Anterior cingulate cortex (tissue), 58 donors: ENCODE data around the gene SYNGR3.

Source experiments
- DNase-seq, 58 donors: peaks; one replicate each; lab custom pipeline; 2025; lab: John Stamatoyannopoulos, UW

The SYNGR3 gene

DNA sequence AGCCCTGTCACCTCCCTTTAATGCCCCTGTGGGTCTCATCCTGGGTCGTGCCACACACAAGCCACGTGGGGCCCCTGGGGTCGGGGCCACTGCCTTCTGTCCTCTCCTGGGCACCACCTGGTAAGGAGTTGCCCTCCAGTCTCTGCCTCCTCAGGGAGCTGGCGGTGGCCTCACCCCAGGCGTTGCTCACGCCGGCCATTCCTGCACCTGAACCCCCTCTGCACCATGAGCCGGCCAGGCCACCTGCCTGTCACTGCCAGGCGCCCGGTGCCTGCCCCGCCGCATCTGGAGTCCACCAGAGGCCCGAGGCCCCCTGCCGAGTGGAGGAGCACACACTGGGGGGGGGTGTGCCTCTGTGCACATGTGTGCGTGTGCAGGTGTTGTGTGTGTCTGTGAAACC, 47.3 kb downstream of the SYNGR3 start:
- no peak for DNase-seq

DNA sequence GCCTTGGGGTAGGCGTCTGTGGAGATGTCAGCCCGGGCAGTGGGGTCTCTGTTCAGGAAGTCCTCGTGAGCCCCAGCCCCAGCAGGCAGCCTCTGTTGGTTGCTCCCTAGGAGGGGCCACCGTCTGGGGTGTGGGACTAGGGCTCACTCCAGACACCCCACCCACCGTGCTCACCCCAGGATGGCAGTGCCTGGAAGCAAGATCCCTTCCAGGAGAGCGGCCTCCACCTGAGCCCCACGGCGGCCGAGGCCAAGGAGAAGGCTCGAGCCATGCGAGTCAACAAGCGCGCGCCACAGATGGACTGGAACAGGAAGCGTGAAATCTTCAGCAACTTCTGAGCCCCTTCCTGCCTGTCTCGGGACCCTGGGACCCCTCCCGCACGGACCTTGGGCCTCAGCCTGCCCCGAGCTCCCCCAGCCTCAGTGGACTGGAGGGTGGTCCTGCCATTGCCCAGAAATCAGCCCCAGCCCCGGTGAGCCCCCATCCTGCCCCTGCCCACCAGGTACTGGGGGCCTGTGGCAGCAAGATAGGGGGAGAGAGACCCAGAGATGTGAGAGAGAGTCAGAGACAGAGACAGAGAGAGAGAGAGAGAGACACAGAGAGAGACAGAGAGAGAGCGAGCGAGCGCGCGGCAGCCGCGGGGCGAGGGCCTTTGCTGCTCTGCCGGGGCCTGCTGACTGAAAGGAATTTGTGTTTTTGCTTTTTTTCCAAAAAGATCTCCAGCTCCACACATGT, 48.0 kb downstream of the SYNGR3 start:
- no peak for DNase-seq

DNA sequence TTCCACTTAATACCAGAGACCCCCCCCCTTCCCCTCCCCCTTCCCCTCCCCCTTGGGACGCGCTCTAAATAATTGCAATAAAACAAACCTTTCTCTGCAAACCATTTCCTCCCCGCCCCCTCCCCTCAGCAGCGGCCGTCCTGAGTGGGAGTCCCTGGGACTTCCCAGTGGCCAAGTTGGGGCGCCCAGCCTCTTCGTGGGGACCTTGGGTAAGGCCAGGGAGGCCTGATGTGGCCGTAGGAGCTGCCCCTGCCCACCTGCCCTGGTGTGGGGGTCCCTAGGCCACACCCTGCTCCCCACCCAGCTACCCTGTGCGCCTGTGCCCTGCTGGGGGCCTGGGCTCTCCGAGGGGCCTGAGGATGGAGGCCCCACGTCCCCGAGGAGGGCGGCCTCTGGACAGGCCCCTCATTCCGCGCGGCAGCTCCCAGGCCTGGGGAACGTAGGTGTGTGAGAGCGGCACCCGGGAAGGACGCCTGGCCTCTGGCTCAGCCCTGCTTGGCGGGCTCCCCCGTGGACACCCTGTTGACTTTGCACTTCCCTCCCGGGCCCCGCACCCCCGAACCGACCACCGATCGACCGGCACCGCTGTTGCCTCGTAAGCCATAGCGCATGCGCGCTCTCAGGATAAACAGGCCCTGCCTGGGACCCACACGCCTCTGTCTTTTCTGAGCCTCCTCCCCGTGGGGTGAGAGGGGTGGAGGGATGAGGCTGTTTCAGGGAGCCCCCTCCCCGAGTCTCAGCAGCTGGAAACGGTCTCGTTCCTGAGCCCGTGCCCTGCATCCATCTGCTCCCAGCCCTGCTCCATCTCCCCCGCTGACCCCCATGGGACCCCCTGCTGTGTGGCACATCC, 48.8 kb downstream of the SYNGR3 start:
- no peak for DNase-seq

DNA sequence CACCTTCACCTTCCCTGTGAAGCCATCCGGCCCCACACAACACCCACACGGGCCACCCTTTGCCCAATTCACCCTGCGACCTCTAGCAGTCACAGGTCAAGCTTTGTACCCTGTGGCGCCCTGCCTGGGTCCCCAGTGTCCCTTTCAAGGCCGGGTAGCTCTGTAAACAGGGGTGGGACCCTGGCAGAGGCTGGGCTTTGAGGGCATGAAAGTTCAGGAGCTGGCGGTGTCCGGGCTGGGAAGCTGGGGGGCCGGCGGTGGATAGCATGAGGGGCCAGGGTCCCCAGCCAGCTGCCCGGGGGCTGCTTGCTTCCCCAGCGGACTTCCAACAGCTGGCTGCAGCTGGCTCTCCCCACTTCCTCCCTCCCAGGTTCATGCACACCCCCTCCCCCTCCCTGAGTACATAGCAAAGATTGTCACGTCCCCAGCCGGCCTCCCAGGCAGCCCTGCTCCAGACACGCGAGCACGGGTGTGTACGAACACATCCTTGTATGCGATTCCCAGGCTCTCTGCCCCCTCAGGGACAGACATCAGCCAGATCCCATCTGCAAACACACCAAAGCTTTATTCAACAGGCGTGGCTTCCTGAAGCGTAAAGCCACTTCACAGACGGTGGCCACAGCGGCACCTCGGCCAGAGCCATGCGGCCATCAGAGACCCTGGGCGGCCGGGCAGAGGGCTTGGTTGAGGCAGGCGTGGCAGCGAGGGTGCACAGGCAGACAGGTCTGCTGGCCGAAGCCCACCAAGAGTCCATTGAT, 49.7 kb downstream of the SYNGR3 start:
- peak in 2 of 58 donors; percentile 11 to 14 for DNase-seq

DNA sequence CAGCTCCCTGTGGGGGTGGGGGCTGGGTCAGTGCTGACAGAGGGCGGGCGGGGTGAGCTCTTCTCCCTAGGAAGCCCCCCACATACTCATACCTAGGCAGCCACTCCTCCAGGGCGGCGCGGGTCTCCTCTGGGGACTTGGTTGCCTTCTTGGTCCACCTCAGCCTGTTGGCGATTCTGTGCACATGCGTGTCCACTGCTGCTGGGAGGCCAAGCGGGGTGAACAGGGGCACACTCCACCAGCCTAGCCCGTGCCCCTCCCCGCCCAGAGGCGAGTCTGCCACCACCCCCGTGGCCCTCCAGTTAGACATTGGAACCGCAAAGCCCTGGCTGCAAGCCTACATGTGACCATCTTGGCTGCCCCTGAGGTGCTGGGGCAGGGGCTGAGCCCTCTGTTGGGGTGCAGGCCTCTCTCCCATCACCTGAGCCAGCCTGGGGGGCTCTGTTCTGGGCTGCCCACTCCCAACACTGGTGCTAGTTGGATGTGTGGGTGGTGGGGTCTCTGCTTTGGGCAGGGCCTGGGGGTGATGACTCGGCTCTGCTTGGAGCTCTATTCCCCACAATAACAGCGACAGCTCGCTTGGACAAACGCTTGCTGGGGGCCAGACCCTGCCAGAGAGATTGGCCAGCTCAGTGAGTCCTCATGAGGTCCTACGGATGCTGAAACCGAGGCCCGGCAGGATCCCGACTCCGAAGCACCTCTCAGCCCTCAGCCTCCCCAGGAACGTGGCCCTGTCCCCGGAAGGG, 50.4 kb downstream of the SYNGR3 start:
- DNase-seq, result no peak

GRCh38 chr16:2040787-2041522, 51.2 kb downstream of the SYNGR3 start:
- no peak for DNase-seq

- no peak for DNase-seq
These were observed 52.6 kb downstream of the SYNGR3 start for GRCh38 chr16:2042171-2042985.

GRCh38 chr16:2042986-2043666, 53.4 kb downstream of the SYNGR3 start:
- no peak for DNase-seq
